HepG2 (cell line): ENCODE measurements around the gene CALML4. TPM values are rescaled to one million over a fixed set of nuclear protein-coding genes. Genes with fewer than 3 reads are reported as not detected.
A peak's percentile ranks its signal among the peaks of the same experiment; 100 is the strongest.

Experiments used
- ATAC-seq: fragments of 200-7000 bp; cut with Tn5 transposase; 3 replicates; pipeline ENCODE4 v1.9.1; 2020; ENCODE audit warnings: mild to moderate bottlenecking, moderate library complexity
- BruUV-seq: library from RNA; stranded (reverse); fragments of 400-500 nt; replicated peaks from 2 replicates; lab custom pipeline; 2021; lab: Mats Ljungman, UMichigan
- CTCF ChIA-PET: fragments of 300-600 bp; formaldehyde crosslinking; extraction: SDS; loops from one replicate; lab custom pipeline; 2021; ENCODE audit warnings: low total read pairs, inconsistent platforms, low intra/inter-chr PET ratio; lab: Yijun Ruan, JAX
- POLR2A ChIA-PET: fragments of 350-600 bp; sonication (Branson Sonifier 250); formaldehyde crosslinking; loops from one replicate; lab custom pipeline; 2020; ENCODE audit warnings: antibody characterized with exemption, inconsistent platforms; lab: Yijun Ruan, JAX
- DNase-seq: peaks from one replicate; pipeline ENCODE4 v3.0.0-alpha.2; 2015; ENCODE audit warnings: low spot score
- FAIRE-seq: peaks from 3 replicates; lab custom pipeline; 2011; peaks lifted over from hg19 to GRCh38; lab: Jason Lieb, UNC
- H2AFZ ChIP-seq: one replicate; pipeline ENCODE4 v1.6.1; 2011; ENCODE audit warnings: low read length, inconsistent platforms
- H3K27ac ChIP-seq: fragments of 300-600 bp; 3 replicates; pipeline ENCODE4 v1.8.0; 2011; ENCODE audit warnings: mixed run types, mild to moderate bottlenecking, mixed read lengths, low read length, inconsistent platforms; ENCODE audit not compliant: insufficient read depth; ENCODE audit errors: extremely low read length
- H3K27me3 ChIP-seq, 2 experiments: fragments of 200-600 bp in 1 of 2; 2 replicates in 1 of 2; 3 replicates in 1 of 2; pipeline versions ENCODE4 v1.6.0 to v1.8.0; 2011; ENCODE audit warnings: low read length in 2 of 2, mild to moderate bottlenecking in 2 of 2, moderate library complexity in 2 of 2, inconsistent platforms in 1 of 2; ENCODE audit not compliant: insufficient read depth in 2 of 2, control insufficient read depth in 1 of 2
- H3K36me3 ChIP-seq, 2 experiments: fragments of 200-600 bp in 1 of 2; replicated peaks in 1 of 2; 2 replicates in 1 of 2; 3 replicates in 1 of 2; pipeline versions ENCODE4 v1.5.1 to v1.8.0; 2011; ENCODE audit warnings: low read length in 2 of 2, inconsistent platforms in 1 of 2; ENCODE audit not compliant: insufficient read depth in 2 of 2, control insufficient read depth in 1 of 2
- H3K4me1 ChIP-seq: 2 replicates; pipeline ENCODE4 v1.5.1; 2012; ENCODE audit warnings: low read length, inconsistent platforms; ENCODE audit not compliant: insufficient read depth
- H3K4me2 ChIP-seq: 2 replicates; pipeline ENCODE4 v1.6.0; 2011; ENCODE audit warnings: low read depth, low read length, inconsistent platforms
- H3K4me3 ChIP-seq, 3 experiments: fragments of 200-600 bp in 1 of 3; sonication (generic), shearing (Covaris generic) in 1 of 3; replicated peaks in 1 of 3; 2 replicates each; pipeline ENCODE4 v1.5.1; 2011 to 2016; ENCODE audit warnings: low read length in 3 of 3, inconsistent platforms in 2 of 3, low read depth in 2 of 3, mild to moderate bottlenecking in 2 of 3, control low read depth in 1 of 3, mixed read lengths in 1 of 3; ENCODE audit not compliant: insufficient read depth in 1 of 3
- H3K79me2 ChIP-seq: one replicate; pipeline ENCODE4 v1.6.1; 2011; ENCODE audit warnings: low read length, inconsistent platforms; ENCODE audit not compliant: insufficient read depth
- H3K9ac ChIP-seq: 2 replicates; pipeline ENCODE4 v1.6.0; 2011; ENCODE audit warnings: mild to moderate bottlenecking, low read depth, low read length, inconsistent platforms; ENCODE audit not compliant: insufficient read depth
- H3K9me3 ChIP-seq: 2 replicates; pipeline ENCODE4 v1.5.1; 2012; ENCODE audit warnings: mild to moderate bottlenecking, low read length
- H4K20me1 ChIP-seq: 2 replicates; pipeline ENCODE4 v1.6.0; 2011; ENCODE audit warnings: inconsistent platforms, mild to moderate bottlenecking, low read length, moderate library complexity; ENCODE audit not compliant: insufficient read depth
- AGO2 ChIP-seq: fragments of 200-400 bp; formaldehyde crosslinking; optimal IDR thresholded peaks from 2 replicates; pipeline ENCODE3; 2017; ENCODE audit warnings: mild to moderate bottlenecking, low read depth, low read length, moderate library complexity
- MTA3 ChIP-seq: sonication (generic); formaldehyde crosslinking; IDR thresholded peaks from 2 replicates; pipeline ENCODE4 v1.4.0; 2020; ENCODE audit warnings: missing genetic modification reagents
- PREB ChIP-seq: sonication (generic); formaldehyde crosslinking; IDR thresholded peaks from 2 replicates; pipeline ENCODE4 v1.4.0; 2020; ENCODE audit warnings: missing genetic modification reagents
- SKIL ChIP-seq: sonication (generic); formaldehyde crosslinking; IDR thresholded peaks from 2 replicates; pipeline ENCODE4 v1.8.0; 2022; ENCODE audit warnings: missing genetic modification reagents, mild to moderate bottlenecking, moderate library complexity, borderline replicate concordance
- WGBS: methylation state at CpG from one replicate; pipeline ENCODE4 v1.1.6; 2017; ENCODE audit warnings: low lambda C conversion rate; 5-methylcytosine and 5-hydroxymethylcytosine counted together
- in situ Hi-C: cut with HindIII; loops from 2 replicates; pipeline ENCODE4 v1.10.0; 2017; ENCODE audit warnings: low pct_unique_long_range_greater_than_20kb; ENCODE audit not compliant: extremely low pct_ligation_motif_present
- intact Hi-C: fragments of 100-400 bp; cut with micrococcal nuclease; formaldehyde crosslinking; loops from one replicate; pipeline ENCODE4 v1.10.0; 2022; ENCODE audit not compliant: unreplicated experiment
- polyA plus RNA-seq, 8 experiments: library from polyadenylated mRNA; depleted of rRNA in 3 of 8; stranded (reverse) in 7 of 8; unstranded in 1 of 8; fragments of >200 nt; fragmentation: Illumina TruSeq in 4 of 8; extraction: Trizol in 4 of 8; gene quantifications; 2 replicates each; pipeline versions ENCODE4 v1.2.1 to v1.2.3, GENCODE V29; 2011 to 2016; ENCODE audit warnings: low read depth in 4 of 8, missing spikeins in 1 of 8, mixed read lengths in 1 of 8; ENCODE audit not compliant: insufficient read depth in 1 of 8
- total RNA-seq, 5 experiments: library from RNA; depleted of rRNA; stranded (reverse); fragments of >200 nt; fragmentation: Illumina TruSeq; extraction: Trizol; gene quantifications; 2 replicates each; pipeline ENCODE4 v1.2.3, GENCODE V29; 2016; ENCODE audit warnings: low read depth in 1 of 5

Gene CALML4
- total and polyA plus RNA-seq, 2 of the 13 experiments (the other 11 are each of a cell fraction or from before 2014, with no cell fraction given) = 3.6 to 8.7 TPM

GRCh38 chr15:68200016-68200861 lies 4.9 kb downstream of the CALML4 start:
- no peak overlapping the region for H3K4me2 ChIP-seq
- CTCF ChIA-PET = no interaction called here

More at GRCh38 chr15:68200016-68200861, 4.9 kb downstream of the CALML4 start:
- TF ChIP-seq AGO2 = peak; percentile 71
- TF ChIP-seq PREB (CRISPR knock-in tag) = no peak
- no peak for TF ChIP-seq SKIL (CRISPR knock-in tag)
- TF ChIP-seq MTA3 = no peak
- ATAC-seq (no peak), FAIRE-seq (no peak), DNase-seq (no peak)
- Histone ChIP-seq H3K27me3 (no peaks in the 10 kb centered on the region), H3K27ac (no peak overlapping the region), H3K79me2 (no peaks in the 10 kb centered on the region), H3K9me3 (no peaks in the 10 kb centered on the region), H3K9ac (no peak overlapping the region), H4K20me1 (no peaks in the 10 kb centered on the region), H3K36me3 (no peaks in the 10 kb centered on the region; a peak in 1 of 5 replicates), H2AFZ (no peak overlapping the region), H3K4me1 (peaks cover 54% of the 10 kb centered on the region), H3K4me3 (no peak overlapping the region)
- BruUV-seq = no TSS peak
- in situ Hi-C loops = no loop called here
- 89% methylated on average over 5 of the region's 16 CpGs for WGBS
- intact Hi-C loops = no loop called here
- POLR2A ChIA-PET = no interaction called here
